Sigmoid colon (tissue), 7 donors: ENCODE data around the gene GPC5. TPM values are rescaled to one million over a fixed set of nuclear protein-coding genes. Genes with fewer than 3 reads are reported as not detected.

Experiments
- DNase-seq: peaks from one replicate; pipeline ENCODE4 v3.0.0-alpha.2; 2019
- H3K27ac ChIP-seq, 4 donors: fragments of 200-600 bp; sonication (generic); one replicate each; pipeline ENCODE4 v1.5.1; 2016 to 2019; ENCODE audit warnings: mild to moderate bottlenecking in 1 of 4
- H3K27me3 ChIP-seq, 3 donors: fragments of 200-600 bp; sonication (generic); one replicate each; pipeline ENCODE4 v1.5.1; 2019; ENCODE audit warnings: mild to moderate bottlenecking in 1 of 3
- H3K36me3 ChIP-seq, 4 donors: fragments of 200-600 bp; sonication (generic); one replicate each; pipeline ENCODE4 v1.5.1; 2016 to 2019
- H3K4me1 ChIP-seq, 4 donors: fragments of 200-600 bp; sonication (generic); one replicate each; pipeline ENCODE4 v1.5.1; 2017 to 2019
- H3K4me3 ChIP-seq, 4 donors: fragments of 200-600 bp; sonication (generic); one replicate each; pipeline ENCODE4 v1.5.1; 2017 to 2019; ENCODE audit warnings: mild to moderate bottlenecking in 2 of 4, moderate library complexity in 1 of 4
- H3K9me3 ChIP-seq, 4 donors: fragments of 200-600 bp in 3 of 4; sonication (generic) in 3 of 4; one replicate each; pipeline versions ENCODE4 v1.5.1 to v1.6.1; 2013 to 2019
- CTCF ChIP-seq, 4 experiments: fragments of 450-650 bp in 3 of 4; fragments of 200-600 bp in 1 of 4; IDR thresholded peaks; one replicate each; pipeline ENCODE4 v1.5.1; 2016 to 2019; ENCODE audit warnings: antibody characterized with exemption in 4 of 4, mild to moderate bottlenecking in 3 of 4, moderate library complexity in 2 of 4
- EP300 ChIP-seq, 4 donors: sonication (generic); formaldehyde crosslinking; IDR thresholded peaks; one replicate each; pipeline ENCODE4 v1.6.1; 2017; ENCODE audit warnings: antibody characterized with exemption in 4 of 4
- POLR2A ChIP-seq, 2 donors: fragments of 450-650 bp; IDR thresholded peaks; one replicate each; pipeline ENCODE4 v1.6.1; 2016; ENCODE audit warnings: antibody characterized with exemption in 2 of 2, mild to moderate bottlenecking in 2 of 2, moderate library complexity in 2 of 2
- POLR2AphosphoS5 ChIP-seq, 4 donors: sonication (generic); formaldehyde crosslinking; IDR thresholded peaks; one replicate each; pipeline ENCODE4 v1.6.1; 2017; ENCODE audit warnings: antibody characterized with exemption in 4 of 4
- WGBS, 2 donors: extraction: QIAGEN DNeasy Blood & Tissue Kit; methylation state at CpG; one replicate each; pipeline ENCODE4 v1.1.7; 2013; 5-methylcytosine and 5-hydroxymethylcytosine counted together
- intact Hi-C: fragments of 100-400 bp; cut with DNase I; formaldehyde crosslinking; loops from one replicate; pipeline ENCODE4 v1.15.1; 2023
- polyA plus RNA-seq, 3 donors: library from polyadenylated mRNA; stranded (reverse); fragments of 200-250 nt; gene quantifications; one replicate each; pipeline ENCODE4 v1.2.3, GENCODE V29; 2013
- total RNA-seq, 4 donors: library from RNA; depleted of rRNA; stranded (reverse); fragments of >200 nt; gene quantifications; one replicate each; pipeline ENCODE4 v1.1.0, GENCODE V29; 2016
- donor health status: healthy with polysubstance abuse.
- donor health status: Bipolar disorder and iron deficiency.
- donor health status: healthy.

The GPC5 gene
- total and polyA plus RNA-seq, 7 donors: 0.39 to 3.9 (median 2.9) TPM; not detected in 2

- no peaks in the 10 kb centered on the region for H3K27me3 ChIP-seq
- WGBS, 2 donors: 50 to 54% methylated on average over 3 of the region's 3 CpGs
- no peak overlapping the region for H3K4me3 ChIP-seq
- H3K4me1 ChIP-seq: peaks cover 0 to 1% (median 0%) of the 10 kb centered on the region in 4 donors
- peaks cover 0 to 18% (median 0%) of the 10 kb centered on the region in 4 donors for H3K36me3 ChIP-seq
- intact Hi-C loops: no loop called here
- TF ChIP-seq CTCF (IDR thresholded peaks at IDR 0.05) (no peak), EP300 (IDR thresholded peaks at IDR 0.05) (no peak), POLR2A (IDR thresholded peaks at IDR 0.05) (no peak), POLR2AphosphoS5 (IDR thresholded peaks at IDR 0.05) (no peak)
- H3K27ac ChIP-seq: no peak overlapping the region
- H3K9me3 ChIP-seq: no peaks in the 10 kb centered on the region
- no peak for DNase-seq
Measured at GRCh38 chr13:91359631-91360030, 38.8 kb upstream of the GPC5 start.

- DNase-seq: no peak
- no peak overlapping the region for H3K27ac ChIP-seq
- WGBS, 2 donors: 85 to 91% methylated on average over 4 of the region's 4 CpGs
- H3K4me3 ChIP-seq: no peak overlapping the region
- no peaks in the 10 kb centered on the region for H3K4me1 ChIP-seq
- H3K9me3 ChIP-seq: no peaks in the 10 kb centered on the region
- intact Hi-C loops: no loop called here
- H3K27me3 ChIP-seq: no peaks in the 10 kb centered on the region
- TF ChIP-seq POLR2AphosphoS5 (IDR thresholded peaks at IDR 0.05) (no peak), POLR2A (IDR thresholded peaks at IDR 0.05) (no peak), CTCF (IDR thresholded peaks at IDR 0.05) (no peak), EP300 (IDR thresholded peaks at IDR 0.05) (no peak)
- H3K36me3 ChIP-seq: peaks cover 0 to 11% (median 0%) of the 10 kb centered on the region in 4 donors
Measured at GRCh38 chr13:91360246-91360751, 38.1 kb upstream of the GPC5 start.

- no peaks in the 10 kb centered on the region for H3K27me3 ChIP-seq
- no peak for DNase-seq
- H3K36me3 ChIP-seq: peaks cover 0 to 7% (median 0%) of the 10 kb centered on the region in 4 donors
- TF ChIP-seq POLR2A (IDR thresholded peaks at IDR 0.05) (no peak), POLR2AphosphoS5 (IDR thresholded peaks at IDR 0.05) (no peak), CTCF (IDR thresholded peaks at IDR 0.05) (no peak), EP300 (IDR thresholded peaks at IDR 0.05) (no peak)
- no peak overlapping the region for H3K4me3 ChIP-seq
- no peak overlapping the region for H3K27ac ChIP-seq
- WGBS, 2 donors: 32 to 78% methylated on average over 1 of the region's 1 CpG
- no peaks in the 10 kb centered on the region for H3K9me3 ChIP-seq
- intact Hi-C loops: no loop called here
- H3K4me1 ChIP-seq: no peaks in the 10 kb centered on the region
Measured at GRCh38 chr13:91361755-91362271, 36.6 kb upstream of the GPC5 start.

GRCh38 chr13:91362908-91363307 lies 35.5 kb upstream of the GPC5 start:
- H3K4me1 ChIP-seq: no peaks in the 10 kb centered on the region
- DNase-seq: no peak
- intact Hi-C loops: no loop called here
- no peaks in the 10 kb centered on the region for H3K9me3 ChIP-seq
- H3K27me3 ChIP-seq: no peaks in the 10 kb centered on the region
- no peak overlapping the region for H3K4me3 ChIP-seq
- no peak overlapping the region for H3K27ac ChIP-seq
- WGBS, 2 donors: 70 to 80% methylated on average over 1 of the region's 1 CpG
- H3K36me3 ChIP-seq: no peaks in the 10 kb centered on the region
- no peak for TF ChIP-seq EP300 (IDR thresholded peaks at IDR 0.05)
- TF ChIP-seq POLR2A (IDR thresholded peaks at IDR 0.05): no peak

- intact Hi-C loops: no loop called here
- Histone ChIP-seq H3K36me3 (no peaks in the 10 kb centered on the region), H3K4me1 (no peaks in the 10 kb centered on the region), H3K27me3 (no peaks in the 10 kb centered on the region), H3K9me3 (no peaks in the 10 kb centered on the region), H3K4me3 (no peak overlapping the region), H3K27ac (no peak overlapping the region)
- WGBS, 2 donors: 57 to 94% methylated on average over 1 of the region's 1 CpG
- no peak for TF ChIP-seq POLR2AphosphoS5 (IDR thresholded peaks at IDR 0.05)
- TF ChIP-seq POLR2A (IDR thresholded peaks at IDR 0.05): no peak
- TF ChIP-seq CTCF (IDR thresholded peaks at IDR 0.05): no peak
- TF ChIP-seq EP300 (IDR thresholded peaks at IDR 0.05): no peak
- DNase-seq: no peak
Measured at GRCh38 chr13:91368101-91368500, 30.3 kb upstream of the GPC5 start.
